Activated CD4-positive, alpha-beta T cell treated with anti-CD3 and anti-CD28 coated beads, Interleukin-2, amount 50 U/mL, for 4 hours (primary cell): Measurements from ENCODE around the gene RAP1A.

Source experiments
- DNase-seq, 2 experiments: peaks; one replicate each; pipeline ENCODE4 v3.0.0-alpha.2; 2020

Gene RAP1A

DNA sequence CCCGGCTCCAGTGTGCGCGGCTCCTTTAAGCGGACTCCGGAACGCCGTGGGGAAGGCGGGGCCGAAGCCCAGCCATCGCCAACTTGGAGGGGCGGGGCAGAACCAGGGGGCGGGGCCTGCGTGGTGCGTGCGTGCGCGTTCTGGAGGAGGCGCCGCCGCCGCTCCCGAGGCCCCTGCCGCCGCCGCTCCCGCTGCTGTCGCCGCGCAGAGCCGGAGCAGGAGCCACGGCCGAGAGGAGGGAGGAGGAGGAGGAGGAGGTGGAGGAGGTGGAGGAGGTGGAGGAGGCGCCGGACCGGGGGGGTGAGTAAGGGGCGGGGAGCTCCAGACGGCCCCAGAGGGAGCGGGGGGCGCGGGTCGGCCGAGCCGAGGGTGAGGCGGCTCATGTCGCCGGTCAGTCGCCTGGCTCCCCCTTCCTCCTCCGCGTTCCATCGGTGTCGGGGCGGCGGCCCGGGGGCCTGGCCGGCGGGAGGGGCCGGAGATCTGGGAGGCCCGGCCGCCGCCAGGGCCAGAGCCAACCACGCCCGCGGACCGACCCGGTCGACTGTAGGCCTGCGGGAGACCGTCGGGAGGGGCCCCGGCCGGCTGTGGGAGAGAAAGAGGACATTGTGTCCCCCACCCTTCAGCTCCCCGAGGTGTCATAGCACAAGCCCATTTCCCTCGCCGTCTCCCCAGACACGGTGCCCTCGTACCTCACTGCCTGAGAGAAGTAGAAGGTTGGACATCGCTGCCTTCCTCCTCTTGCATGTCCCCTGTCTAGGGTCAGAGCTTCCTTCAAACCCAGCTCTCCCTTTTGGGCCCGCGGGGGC, at the start of gene RAP1A:
Gene RAP1A (plus strand): TSS at position 155 of the 806 bp plus-strand sequence. CDS start 71,572 bp downstream, outside the sequence.
- DNase-seq, result peak; percentile 95 to 97

DNA sequence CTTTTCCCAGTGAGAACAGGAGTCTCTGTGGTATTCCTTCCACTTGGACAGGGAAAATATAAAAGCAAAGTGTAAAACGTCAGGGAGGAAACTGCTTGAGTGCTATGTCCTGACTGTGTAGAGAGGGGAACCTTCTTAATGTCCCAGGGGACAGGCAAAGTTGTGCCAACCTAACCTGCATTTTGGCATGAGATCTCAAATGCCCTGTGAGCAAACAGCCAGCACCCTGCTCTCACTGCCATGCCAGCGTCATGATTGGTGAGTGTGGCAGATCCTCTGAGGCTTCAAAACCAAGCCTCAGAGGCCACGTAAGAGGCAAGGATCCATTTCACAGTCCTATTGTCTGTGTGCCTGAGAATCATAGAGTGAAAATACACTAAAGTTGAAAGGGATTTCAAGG, 49.7 kb upstream of the RAP1A start:
- no peak for DNase-seq

DNA sequence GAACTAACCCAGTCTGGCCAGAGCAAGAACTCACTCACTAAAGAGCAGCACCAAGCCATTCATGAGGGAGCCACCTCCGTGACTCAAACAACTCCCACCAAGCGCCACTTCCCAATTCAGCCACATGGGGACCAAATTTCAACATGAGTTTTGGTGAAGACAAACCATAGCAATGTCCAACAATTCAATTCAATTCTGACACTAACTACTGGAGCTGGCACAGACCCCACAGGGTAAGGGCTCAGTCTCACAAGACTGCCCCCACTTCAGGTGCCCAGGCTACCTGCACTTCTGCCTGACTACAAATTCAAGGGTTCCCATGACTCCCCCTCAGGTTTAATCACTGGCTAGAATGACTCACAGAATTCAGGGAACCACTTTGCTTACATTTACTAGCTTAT, 48.8 kb upstream of the RAP1A start:
- peak; percentile 26 to 28 for DNase-seq

DNA sequence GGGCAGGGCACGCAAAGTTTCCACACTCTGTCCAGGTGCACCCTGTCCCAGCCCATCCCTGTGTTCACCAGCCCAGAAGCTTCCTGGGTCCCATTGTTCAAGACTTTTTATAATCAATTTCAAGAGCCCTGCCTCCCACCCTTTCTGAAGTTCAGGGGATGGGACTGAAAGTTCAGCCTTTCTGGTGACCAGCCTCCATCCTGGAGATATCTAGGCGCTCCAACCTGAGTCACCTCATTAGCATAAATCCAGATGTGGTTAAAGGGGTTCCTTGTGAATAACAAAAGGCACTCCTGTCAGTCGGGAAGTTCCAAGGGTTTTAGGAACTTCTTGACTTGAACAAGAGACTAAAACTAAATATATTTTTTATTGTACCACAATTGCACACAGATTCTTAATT, 48.4 kb upstream of the RAP1A start:
- DNase-seq, result no peak

DNA sequence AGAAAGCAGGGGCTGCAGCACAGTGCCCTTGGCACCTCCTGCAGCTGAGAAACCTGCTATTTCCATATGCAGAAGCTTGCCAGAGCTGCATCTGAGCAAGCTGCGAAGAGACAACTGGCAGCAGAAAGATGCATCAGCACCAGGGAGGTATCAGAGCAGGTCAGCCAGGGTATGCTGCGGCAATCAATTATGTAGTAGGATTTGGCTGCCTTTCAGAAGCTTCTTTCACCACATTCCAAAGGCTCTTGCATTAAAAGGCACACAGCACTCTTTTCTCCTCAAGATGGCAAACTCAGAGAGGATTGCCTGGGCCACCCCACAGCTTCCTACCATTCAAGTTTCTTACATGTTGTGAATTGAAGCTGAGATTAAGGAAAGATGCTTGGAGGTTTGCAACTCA, 47.6 kb upstream of the RAP1A start:
- DNase-seq, result no peak

DNA sequence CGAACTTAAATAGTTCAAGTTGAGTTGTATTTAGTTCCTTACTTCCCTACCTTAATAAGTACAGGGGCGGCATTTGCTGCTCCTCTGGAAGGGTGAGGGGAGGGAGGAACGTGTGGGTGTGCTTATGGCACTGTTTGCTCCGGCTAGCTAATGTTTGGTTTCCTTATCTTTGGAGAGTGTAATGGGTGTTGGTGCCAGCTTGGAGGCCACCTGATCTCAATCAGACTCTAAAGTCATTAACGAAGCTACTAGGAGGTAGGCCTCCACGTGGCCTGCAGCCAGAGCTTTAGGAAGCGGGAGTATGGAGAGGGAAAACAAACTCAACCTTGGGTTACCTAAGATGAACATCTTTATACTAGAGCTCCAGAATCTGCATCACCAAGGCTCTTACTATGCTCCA, 43.0 kb upstream of the RAP1A start:
- DNase-seq, result no peak

DNA sequence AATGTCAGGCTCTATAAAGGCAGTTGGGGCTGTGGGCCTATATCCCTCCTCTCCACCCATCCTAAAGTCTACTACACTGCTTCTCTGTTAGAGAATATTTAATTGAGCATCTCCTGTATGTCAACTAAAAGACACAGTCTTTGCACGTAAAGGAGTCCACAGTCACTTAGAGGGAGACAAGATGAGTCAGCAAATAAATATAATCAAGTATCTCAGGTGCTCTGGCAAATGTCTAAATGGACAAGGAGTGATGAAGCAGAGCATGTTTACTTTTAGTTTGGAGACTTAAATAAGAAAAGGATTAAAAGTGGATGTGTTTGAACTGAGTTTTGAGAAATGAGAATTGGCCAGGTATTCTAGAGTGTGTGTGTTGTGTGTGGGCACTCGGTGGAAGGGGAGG, 41.8 kb upstream of the RAP1A start:
- DNase-seq, result no peak

DNA sequence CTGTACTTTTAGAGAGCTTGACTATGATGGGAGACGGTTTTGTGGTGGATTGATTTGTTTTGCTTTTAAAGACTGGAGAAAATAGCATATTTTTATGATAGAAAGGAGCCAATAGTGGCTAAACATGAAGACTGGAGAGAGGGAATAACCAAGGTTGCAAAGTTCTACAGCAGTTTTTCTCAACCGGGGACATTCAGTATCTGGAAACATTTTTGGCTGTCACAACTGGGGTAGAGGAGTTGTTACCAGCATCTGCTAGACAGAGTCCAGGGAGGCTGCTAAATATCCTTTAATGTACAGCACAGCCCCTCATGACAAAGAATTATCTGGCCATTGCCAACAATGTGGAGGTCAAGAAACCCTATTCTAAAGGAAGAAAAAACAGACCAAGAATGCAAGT, 38.4 kb upstream of the RAP1A start:
- no peak for DNase-seq

DNA sequence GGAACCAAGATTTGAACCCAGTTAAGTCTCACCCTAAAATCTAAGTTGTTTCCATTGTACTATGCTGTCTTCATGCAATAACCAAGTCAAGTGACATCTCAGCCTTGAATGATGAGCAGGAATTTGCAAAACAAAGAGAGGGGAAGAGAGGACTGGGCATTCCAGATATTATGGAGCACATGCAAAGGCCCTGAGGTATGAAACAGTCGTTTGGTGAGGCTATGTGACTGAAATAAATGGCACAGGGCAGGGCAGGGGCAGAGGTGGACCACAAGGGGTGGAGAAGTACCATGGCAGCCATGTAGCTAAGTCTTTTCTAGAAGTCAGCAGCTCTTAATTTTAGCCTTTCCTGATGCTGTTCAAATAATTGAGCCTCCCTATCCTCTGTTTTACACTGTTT, 37.6 kb upstream of the RAP1A start:
- DNase-seq, result no peak

DNA sequence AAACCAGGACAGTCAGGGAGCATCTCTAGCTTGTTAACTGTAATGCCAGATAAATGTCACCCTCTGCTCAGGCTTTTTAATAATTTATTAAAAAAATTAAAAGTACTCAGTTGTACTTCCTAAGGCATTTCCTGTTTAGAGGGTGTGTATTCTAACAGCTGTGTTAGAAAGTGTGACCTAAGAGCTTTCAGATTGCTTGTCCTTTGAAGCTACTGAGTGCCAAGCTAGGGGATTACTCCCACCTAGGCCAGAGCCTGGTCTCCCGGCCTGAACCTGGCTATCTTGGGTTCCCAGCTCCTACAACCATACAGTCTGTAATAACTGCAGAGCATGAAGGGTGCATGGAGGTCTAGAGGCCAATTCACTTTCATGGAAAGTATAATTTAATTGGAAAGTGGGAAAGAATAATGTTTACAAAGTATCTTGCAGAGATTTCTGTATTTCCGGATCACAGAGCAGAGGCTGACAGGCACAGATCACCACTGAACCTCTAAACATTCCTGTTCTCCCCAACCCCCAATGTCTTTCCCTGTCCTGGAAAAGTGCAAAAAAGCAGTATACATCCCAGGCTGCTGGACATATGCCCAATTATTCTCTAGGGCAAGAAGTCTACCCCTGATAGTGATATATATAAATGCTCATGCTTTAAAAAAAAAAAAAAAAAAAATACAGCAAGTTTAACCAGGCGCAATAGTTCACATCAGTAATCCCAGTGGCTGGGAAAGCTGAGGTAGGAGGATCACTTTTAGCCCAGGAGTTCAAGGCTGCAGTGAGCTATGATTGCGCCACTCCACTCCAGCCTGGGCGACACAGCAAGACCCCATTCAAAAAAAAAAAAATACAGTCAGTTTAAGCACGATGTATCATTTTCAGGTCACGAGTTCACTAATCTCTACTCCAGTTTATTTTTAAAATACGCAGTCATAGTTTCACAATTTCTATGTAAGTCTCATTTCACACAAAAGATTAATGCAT, 36.7 kb upstream of the RAP1A start:
- DNase-seq, result no peak

DNA sequence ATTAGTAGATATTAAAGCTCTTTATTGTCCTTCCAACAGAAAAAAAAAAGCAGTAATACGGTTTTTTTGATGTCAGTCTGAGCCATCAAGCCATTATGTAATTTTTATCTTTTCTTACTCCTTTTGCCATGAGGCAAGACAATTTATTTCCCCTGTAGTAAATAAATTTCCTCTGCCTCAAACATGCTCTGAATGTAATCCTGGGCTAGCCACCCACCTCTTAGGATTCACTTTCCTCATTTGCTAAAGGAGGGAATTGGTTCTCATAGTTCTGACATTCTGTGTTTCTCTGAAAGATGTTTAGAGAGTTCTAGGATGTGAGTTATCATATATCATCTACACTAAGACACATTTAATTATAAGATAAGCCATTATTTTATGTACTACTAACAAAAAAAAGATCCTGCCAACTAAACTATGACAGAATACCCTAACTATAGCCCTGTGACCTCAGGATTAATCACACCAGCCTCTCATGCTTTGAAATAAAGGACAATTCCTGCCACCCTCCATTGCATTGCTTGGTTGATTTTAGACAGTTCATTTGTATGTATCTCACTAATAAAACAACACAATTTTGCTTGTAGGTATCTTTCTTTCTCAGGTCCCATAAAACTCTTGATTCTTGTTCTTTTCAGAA, 34.0 kb upstream of the RAP1A start:
- DNase-seq, result no peak

DNA sequence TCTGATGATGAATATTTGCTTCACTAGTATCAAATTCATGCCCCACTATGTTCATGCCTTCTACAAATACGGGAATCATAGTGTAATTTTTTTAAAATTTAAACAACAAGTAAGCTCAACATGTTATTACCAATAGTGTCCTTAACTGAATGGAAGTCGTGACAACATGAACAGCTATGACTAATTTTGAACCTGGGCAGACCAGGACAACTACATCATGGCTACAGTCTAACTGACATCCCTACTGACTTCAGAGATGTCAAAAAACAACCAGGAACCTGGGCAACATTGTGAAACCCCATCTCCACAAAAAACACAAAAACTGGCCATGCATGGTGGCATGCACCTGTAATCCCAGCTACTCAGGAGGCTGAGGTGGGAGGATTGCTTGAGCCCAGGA, 33.5 kb upstream of the RAP1A start:
- DNase-seq, result no peak

DNA sequence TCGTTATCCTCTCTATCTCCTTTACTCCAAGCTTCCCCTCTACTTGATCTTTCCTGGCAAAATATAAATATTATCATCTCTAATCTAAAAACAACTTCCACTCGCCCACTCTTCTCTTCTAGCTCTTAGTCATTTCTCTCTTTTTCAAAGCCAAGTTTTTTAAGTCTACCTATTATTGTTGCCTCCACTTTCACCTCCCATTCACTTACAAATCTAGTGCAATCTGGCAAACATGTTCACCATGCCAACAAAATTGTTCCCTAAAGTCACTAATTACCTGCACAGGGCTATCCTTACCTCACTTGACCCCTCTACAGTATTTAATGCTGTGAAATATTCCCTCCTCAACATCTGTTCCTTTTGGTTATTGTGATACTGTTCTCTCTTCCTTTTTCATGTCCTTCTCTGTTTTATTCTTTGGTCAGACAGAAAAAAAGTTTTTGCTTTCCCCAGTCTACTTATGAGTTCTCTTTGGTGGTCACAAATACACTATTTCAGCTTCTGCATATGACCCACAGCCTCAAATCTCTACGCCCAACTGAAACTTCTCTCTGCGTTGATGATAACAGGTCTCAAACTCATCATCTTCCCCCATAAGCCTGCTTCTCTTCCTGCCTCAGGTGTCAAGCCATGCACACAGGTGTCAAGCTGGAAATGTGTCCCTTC, 31.9 kb upstream of the RAP1A start:
- no peak for DNase-seq

DNA sequence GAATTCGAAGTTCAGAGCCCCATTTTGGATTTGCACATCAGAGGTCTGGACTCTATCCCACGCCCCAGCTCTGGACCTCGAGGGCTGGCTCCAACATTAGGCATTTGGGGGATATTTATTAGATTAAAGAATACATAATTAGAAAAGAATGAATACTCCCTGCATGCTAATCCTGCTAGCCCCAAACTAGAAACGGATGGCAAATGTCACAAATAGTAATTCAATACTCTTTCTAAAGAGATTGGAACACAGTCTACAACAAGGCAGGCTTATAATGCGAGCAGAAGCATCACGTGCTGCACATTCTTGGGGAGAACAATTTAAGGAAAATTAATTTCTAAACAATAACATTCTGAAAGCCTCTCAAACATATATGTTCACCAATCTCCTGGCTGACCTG, 27.7 kb upstream of the RAP1A start:
- no peak for DNase-seq

DNA sequence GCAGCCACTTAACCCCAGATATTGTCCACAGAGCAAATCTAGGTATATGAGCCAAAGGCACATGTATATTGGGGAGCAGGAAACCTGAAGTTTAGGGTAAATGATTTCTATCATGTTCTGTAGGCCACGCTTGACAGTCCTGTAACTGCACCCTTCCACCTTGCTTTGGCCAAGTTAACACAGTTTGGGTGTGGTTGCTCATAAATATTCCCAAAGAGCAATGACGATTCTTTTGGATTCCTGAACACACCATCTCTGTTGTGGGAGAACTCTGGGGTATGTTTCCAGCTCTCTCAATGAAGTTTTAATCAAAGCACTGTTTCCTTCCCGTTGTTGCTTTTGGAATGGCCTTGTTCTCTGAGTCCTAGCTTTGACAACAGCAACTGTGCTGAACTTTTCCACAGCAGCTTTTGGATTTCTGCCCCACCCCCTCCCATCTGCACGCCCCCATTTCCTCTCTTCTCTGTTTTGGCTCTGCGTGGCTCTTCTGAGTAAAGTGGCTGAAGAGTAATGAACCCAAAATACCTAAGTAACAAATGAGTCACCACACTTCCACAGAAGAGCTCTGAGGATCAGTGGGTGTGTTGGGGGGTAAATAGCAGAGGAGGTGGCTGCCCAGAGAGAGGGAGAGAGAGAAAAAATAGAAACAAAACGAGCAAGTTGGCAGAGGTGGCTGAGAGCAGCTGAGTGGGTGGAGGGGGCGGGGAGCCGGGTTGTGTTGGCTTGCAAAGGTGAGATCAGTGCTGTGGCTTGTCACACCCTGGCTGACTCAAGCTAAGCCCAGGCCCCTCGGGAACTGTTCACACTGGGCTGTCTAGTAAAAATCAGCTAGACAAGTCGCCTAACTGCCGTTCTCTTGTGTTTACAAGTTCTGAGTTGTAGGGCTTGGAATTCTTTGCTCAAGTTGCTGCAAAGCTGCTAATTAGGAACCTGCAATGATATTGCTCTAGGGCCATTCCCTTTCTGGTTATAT, 26.9 kb upstream of the RAP1A start:
- DNase-seq, result peak; percentile 99

DNA sequence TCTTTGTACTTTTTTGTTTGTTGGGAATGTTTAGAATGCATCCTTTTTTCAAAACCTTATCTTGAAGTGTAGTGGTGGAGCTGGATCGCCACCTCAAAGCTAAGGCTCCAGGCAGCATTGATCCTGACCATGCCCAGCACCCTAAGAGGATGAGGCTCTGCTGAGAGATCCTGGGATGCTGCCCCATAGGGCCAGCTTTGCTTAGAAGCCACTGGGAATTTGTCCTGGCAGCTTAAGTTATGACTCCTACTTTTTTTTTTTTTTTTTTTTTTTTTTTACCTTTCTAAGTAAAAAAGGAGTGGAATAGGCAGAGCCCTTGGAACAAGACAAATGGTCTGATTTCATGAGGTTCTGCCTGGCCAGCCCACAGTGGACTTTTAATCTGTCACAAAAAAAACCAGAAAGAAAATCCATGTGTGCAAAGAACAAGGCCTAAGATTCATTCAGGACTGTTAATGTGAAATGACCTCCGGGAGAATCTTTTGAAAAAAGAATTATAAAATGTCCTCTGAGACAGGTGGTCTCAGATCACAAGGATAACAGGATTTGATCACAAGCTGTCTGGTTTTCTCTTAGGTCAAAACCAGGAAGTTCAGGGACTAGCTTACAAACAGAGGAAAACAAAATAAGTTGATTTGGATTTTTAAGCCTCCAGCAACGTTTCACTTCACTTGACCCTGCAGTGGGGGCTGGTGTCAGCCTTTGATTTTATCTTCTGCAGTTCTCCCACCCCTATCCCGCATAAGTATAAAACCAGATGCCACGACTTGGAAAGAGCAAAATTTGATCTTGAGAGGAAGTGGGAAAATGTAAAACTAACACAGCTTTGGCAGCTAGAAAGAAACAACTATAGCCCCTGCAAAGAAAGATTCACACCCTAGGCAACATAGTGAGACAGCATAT, 25.9 kb upstream of the RAP1A start:
- no peak for DNase-seq

DNA sequence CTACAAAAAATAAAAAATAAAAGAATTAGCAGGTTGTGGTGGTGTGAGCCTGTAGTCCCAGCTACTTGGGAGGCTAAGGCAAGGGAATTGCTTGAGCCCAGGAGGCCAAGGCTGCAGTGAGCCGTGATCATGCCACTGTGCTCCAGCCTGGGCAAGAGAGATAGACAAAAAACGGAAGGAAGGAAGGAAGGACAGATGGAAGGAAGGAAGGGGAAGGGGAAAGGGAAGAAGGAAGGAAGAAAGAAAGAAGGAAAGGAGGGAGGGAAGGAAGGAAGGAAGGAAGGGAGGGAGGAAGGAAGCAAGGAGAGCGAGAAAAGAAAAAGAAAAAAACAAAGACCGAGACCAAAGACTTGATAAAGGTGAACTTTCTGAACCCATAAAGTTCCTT, 25.3 kb upstream of the RAP1A start:
- no peak for DNase-seq

DNA sequence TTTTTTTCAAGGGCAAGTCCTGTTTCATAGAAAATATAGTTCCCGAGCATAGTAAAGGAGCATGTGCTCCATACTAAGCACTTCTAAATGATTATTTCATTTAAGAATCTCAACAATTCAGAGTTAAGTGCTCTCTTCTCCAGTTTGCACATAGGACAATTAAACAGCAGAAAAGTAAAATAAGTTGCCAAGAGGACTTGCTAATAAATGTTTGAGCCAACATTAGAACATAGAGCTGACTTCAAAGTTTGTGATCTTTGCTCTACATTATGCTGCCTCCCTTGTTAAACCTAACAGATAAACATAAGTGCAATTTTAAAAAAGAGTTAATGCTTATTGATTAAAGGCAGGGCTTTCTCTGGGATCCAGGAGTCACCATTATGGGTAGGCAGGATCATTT, 23.8 kb upstream of the RAP1A start:
- DNase-seq, result no peak

DNA sequence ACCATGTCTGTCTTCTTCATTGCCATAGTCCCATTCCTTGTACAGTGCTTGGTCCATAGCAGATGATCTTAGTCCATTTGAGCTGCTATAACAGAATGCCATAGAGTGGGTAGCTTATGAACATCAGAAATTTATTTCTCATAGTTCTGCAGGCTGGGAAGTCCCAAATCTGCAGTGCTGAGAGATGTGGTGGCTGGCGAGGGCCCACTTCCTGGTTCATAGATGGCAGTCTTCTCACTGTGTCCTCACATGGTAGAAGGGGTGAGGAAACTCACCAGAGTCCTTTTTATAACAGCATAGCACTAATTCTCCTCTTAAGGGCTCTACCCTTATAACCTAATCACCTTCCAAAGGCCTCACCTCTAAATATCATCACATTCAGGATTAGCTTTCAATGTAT, 23.1 kb upstream of the RAP1A start:
- DNase-seq, result peak; percentile 58 to 65

DNA sequence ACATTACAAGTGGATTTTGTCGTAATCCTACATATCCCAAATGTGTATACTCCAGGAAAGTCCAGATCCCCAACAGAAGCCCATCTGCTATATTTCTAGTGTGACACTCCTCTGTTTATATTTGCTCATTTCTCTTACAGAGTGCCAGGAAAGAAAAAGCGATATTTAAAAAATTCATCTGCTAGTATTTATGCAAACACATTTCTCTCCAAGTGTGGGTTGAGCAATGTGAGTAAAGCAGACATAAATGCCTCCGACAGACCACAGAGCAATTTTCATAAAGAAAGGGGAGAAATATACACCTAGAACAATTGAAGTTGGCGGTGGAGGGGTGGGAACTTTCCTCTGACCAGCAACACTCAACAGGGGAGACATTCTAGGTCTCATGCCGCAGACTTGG, 22.2 kb upstream of the RAP1A start:
- no peak for DNase-seq

DNA sequence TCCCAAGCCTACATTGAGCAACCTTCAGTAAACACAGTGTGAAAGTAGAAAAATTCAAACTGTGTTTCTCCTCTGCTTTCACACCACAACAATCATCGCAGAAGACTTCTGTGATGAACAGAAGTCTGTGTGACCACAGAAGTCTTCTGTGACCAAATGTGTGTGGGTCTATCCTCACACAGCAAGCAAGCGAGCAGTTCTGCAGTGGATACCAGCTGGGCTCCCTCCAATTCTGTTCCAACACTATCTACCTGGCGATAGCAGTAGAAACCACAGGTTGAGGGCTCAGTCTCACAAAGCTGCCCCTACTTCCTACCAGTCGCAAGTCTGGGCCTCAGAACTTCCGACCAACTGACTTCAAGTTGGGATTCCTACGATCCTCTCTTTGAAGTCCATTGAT, 21.0 kb upstream of the RAP1A start:
- DNase-seq, result no peak
